SU-DHL-6 (cell line): ENCODE results near the gene LRCH1.

Experiments used
- CTCF ChIP-seq: fragments of 200-600 bp; sonication (generic); IDR thresholded peaks from one replicate; pipeline ENCODE4 v1.5.1; 2017; ENCODE audit warnings: antibody characterized with exemption, mild to moderate bottlenecking, low read length, moderate library complexity; ENCODE audit not compliant: insufficient read depth, poor library complexity, severe bottlenecking
- EZH2phosphoT487 ChIP-seq: fragments of 200-600 bp; sonication (generic), shearing (Covaris generic); conservative IDR thresholded peaks from 2 replicates; pipeline ENCODE4 v1.6.1; 2018; ENCODE audit warnings: mild to moderate bottlenecking, antibody characterized with exemption, low read length, moderate library complexity, mixed read lengths

DNA sequence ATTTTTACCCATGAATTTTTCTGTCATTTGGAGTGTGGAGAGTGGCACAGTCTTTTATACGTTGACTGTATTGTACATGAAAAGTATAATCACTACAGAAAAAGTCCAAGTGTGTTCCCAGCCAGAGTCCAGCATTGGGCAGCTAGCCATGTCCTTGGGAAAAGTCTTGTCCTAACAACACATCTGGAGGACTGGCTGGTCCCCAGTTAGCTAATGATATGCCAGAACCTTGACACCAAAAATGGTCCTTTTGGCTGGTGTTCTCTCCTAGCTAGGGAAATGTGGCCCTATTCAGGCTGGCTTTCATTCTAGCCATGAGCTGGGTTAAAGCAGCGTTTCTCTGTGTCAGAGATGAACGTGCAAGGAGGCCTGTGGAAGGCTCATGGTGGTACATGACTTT, 145.0 kb downstream of the LRCH1 start:
- TF ChIP-seq CTCF (no peak), EZH2phosphoT487 (no peak)
